Measurements from ENCODE around the gene SMYD5. TPM values are rescaled to one million over a fixed set of nuclear protein-coding genes. Genes with fewer than 3 reads are reported as not detected.

Gene SMYD5
- total RNA-seq, 1 experiment from 2014 or later, result 37.4 TPM

DNA sequence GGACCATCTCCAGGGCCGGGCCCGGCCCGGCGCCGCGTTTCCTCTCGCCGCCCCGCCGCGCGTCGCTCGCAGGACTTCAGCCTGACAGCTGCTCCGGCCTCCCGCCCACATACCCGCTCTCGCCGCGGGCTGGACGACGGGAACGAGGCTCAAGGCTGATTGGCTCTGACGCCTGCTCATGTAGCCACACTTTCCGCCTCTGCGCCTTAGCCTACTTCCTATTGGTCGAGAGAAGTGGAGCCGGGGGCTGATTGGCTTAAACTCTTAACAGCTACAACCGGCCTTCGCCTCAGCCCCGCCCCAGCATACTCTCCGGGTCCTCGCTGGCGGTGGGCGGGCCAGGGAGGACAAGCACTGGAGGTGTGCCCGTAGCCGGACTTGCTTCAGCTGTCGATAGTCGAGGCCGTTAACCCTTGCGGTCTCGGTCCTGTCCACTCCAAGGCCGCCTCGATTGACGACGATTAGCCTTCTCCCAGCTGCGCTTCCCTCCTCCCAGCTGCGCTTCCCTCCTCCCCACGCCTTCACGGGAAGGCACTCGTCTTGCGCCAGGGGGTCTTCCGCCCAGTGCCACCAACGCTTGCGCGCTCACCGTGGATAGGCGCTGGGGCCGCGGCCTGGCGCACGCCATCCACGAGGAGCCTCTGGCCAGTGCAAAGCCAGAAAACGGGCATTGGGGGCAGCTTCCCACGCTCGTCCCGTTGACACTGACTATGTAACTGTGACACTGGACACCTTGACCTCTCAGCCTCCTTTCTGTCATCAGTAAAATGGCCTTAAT lies 19.3 kb downstream of the SMYD5 start, which contains the start of gene PRADC1:
Gene PRADC1 (minus strand): TSS at position 86 of the 778 bp plus-strand sequence. CDS start 79 bp downstream, at position 7.
- H3K27me3 ChIP-seq (ENCODE audit: insufficient read depth, low read length), result no peaks in the 10 kb centered on the region
- peak within 1 kb of the TSS; percentile 88 for H3K27ac ChIP-seq (ENCODE audit: low read depth, low read length)
- ChIA-PET CTCF (interaction anchor here (0.8 to 2.0 kb wide), 7 partner anchors 10 to 259 kb away, joined by 3 to 6 read pairs (median 3); no protein-coding TSS in a partner anchor), RAD21 (ENCODE audit: low non-redundant PET in 1 of 2, low total read pairs in 2 of 2, uncharacterized antibody in 2 of 2, unreplicated experiment in 2 of 2) (interaction anchor here in 1 of 2 experiments (0.6 kb wide), 1 partner anchor 8 kb away, joined by 3 read pairs; no protein-coding TSS in a partner anchor), POLR2A (interaction anchor here (0.6 to 2.0 kb wide), 18 partner anchors 10 to 1219 kb away, joined by 3 to 8 read pairs (median 4); partner anchors contain the start of genes ALMS1, FBXO41 and SMYD5)
- H3K79me2 ChIP-seq (ENCODE audit: insufficient read depth, low read length), result peaks cover 45% of the 10 kb centered on the region
- DNase-seq (ENCODE audit: low read depth, low spot score), result peak; percentile 99
- TF ChIP-seq, protein P1, sequence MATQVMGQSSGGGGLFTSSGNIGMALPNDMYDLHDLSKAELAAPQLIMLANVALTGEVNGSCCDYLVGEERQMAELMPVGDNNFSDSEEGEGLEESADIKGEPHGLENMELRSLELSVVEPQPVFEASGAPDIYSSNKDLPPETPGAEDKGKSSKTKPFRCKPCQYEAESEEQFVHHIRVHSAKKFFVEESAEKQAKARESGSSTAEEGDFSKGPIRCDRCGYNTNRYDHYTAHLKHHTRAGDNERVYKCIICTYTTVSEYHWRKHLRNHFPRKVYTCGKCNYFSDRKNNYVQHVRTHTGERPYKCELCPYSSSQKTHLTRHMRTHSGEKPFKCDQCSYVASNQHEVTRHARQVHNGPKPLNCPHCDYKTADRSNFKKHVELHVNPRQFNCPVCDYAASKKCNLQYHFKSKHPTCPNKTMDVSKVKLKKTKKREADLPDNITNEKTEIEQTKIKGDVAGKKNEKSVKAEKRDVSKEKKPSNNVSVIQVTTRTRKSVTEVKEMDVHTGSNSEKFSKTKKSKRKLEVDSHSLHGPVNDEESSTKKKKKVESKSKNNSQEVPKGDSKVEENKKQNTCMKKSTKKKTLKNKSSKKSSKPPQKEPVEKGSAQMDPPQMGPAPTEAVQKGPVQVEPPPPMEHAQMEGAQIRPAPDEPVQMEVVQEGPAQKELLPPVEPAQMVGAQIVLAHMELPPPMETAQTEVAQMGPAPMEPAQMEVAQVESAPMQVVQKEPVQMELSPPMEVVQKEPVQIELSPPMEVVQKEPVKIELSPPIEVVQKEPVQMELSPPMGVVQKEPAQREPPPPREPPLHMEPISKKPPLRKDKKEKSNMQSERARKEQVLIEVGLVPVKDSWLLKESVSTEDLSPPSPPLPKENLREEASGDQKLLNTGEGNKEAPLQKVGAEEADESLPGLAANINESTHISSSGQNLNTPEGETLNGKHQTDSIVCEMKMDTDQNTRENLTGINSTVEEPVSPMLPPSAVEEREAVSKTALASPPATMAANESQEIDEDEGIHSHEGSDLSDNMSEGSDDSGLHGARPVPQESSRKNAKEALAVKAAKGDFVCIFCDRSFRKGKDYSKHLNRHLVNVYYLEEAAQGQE (IDR thresholded peaks at IDR 0.05; ENCODE audit: low read depth), result no peak
- peak; percentile 21 for TF ChIP-seq TCF7L2 (IDR thresholded peaks at IDR 0.05; ENCODE audit: borderline replicate concordance, extremely low read depth, insufficient read depth, insufficient read length)
- TF ChIP-seq JUND (IDR thresholded peaks at IDR 0.05), result no peak
- TF ChIP-seq, protein P2, sequence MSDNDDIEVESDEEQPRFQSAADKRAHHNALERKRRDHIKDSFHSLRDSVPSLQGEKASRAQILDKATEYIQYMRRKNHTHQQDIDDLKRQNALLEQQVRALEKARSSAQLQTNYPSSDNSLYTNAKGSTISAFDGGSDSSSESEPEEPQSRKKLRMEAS (IDR thresholded peaks at IDR 0.05), result peak; percentile 81
- no peak for TF ChIP-seq POLR2A (IDR thresholded peaks at IDR 0.05; ENCODE audit: borderline replicate concordance, extremely low read depth, insufficient read depth, insufficient read length)
- no peak for TF ChIP-seq ZBTB33 (IDR thresholded peaks at IDR 0.05; ENCODE audit: extremely low read depth, insufficient replicate concordance, low read length)
- TF ChIP-seq ATF3 (IDR thresholded peaks at IDR 0.05), result no peak
- TF ChIP-seq POLR2AphosphoS5 (IDR thresholded peaks at IDR 0.05; ENCODE audit: low read depth, low read length), result peak; percentile 75
- peak; percentile 79 for TF ChIP-seq EGR1 (IDR thresholded peaks at IDR 0.05; ENCODE audit: low read depth)
- no peak for TF ChIP-seq ZFX (IDR thresholded peaks at IDR 0.05)
- no peak for TF ChIP-seq EZH2 (IDR thresholded peaks at IDR 0.05)
- no peak for TF ChIP-seq CTCF (IDR thresholded peaks at IDR 0.05 in 2 of 3, conservative IDR thresholded peaks at IDR 0.05 in 1 of 3; ENCODE audit: borderline replicate concordance in 1 of 3, insufficient read depth in 1 of 3, low read depth in 2 of 3, low read length in 2 of 3)
- TF ChIP-seq SP1 (IDR thresholded peaks at IDR 0.05; ENCODE audit: low read depth), result peak; percentile 99
- TF ChIP-seq ELF1 (IDR thresholded peaks at IDR 0.05; ENCODE audit: borderline replicate concordance, low read depth), result no peak
- TF ChIP-seq SIN3A (IDR thresholded peaks at IDR 0.05; ENCODE audit: low read depth), result peak; percentile 10; the same call in 1 of the 2 replicates
- peak; percentile 89 for ATAC-seq
- H3K4me2 ChIP-seq (ENCODE audit: low read length), result peak within 1 kb of the TSS; percentile 87
- intact Hi-C loops (cut with micrococcal nuclease), result loop anchor here (1.0 to 10.0 kb wide), 2 partner anchors 19 to 1221 kb away; partner anchors contain the start of genes INO80B, SMYD5 and WBP1
- H3K36me3 ChIP-seq (ENCODE audit: control insufficient read depth in 1 of 2, insufficient read depth in 2 of 2, low read length in 2 of 2), result peaks cover 14 to 19% of the 10 kb centered on the region in 2 experiments
- peaks cover 10 to 27% of the 10 kb centered on the region in 2 experiments; a peak in 3 of 4 replicates for H3K4me1 ChIP-seq (ENCODE audit: control insufficient read depth in 1 of 2, insufficient read depth in 2 of 2, low read length in 2 of 2)
- H3K9ac ChIP-seq (ENCODE audit: low read length), result peak within 1 kb of the TSS; percentile 95
- TSS peak; percentile 66 for BruUV-seq (replicated peaks)
- H3K4me3 ChIP-seq (replicated peaks in 1 of 2; ENCODE audit: low read depth in 1 of 2, low read length in 2 of 2), result peak within 1 kb of the TSS; percentile 90 to 93
- H3K9me2 ChIP-seq (ENCODE audit: insufficient read depth), result no peaks in the 10 kb centered on the region
- H2AFZ ChIP-seq (ENCODE audit: low read depth, low read length, poor library complexity, severe bottlenecking), result no peak within 1 kb of the TSS
- no peaks in the 10 kb centered on the region for H3K9me3 ChIP-seq (ENCODE audit: control insufficient read depth in 1 of 2, insufficient read depth in 1 of 2, low read depth in 1 of 2, low read length in 2 of 2)
- peaks cover 18% of the 10 kb centered on the region; the same call in 1 of the 2 replicates for H4K20me1 ChIP-seq (ENCODE audit: insufficient read depth)
